ENCODE measurements around the gene HNMT.

GRCh38 chr2:138020432-138020831 lies 56.2 kb downstream of the HNMT start:
- TF ChIP-seq MXI1 (conservative IDR thresholded peaks at IDR 0.05; ENCODE audit: poor library complexity, severe bottlenecking) (no peak), CTCF (IDR thresholded peaks at IDR 0.05; ENCODE audit: poor library complexity, severe bottlenecking) (no peak)
